HuH-7.5 (cell line): ENCODE data around the gene NPRL2.

Source experiments
- DNase-seq: peaks from one replicate; pipeline ENCODE4 v3.0.0; 2011; ENCODE audit warnings: low spot score

Gene NPRL2

DNA sequence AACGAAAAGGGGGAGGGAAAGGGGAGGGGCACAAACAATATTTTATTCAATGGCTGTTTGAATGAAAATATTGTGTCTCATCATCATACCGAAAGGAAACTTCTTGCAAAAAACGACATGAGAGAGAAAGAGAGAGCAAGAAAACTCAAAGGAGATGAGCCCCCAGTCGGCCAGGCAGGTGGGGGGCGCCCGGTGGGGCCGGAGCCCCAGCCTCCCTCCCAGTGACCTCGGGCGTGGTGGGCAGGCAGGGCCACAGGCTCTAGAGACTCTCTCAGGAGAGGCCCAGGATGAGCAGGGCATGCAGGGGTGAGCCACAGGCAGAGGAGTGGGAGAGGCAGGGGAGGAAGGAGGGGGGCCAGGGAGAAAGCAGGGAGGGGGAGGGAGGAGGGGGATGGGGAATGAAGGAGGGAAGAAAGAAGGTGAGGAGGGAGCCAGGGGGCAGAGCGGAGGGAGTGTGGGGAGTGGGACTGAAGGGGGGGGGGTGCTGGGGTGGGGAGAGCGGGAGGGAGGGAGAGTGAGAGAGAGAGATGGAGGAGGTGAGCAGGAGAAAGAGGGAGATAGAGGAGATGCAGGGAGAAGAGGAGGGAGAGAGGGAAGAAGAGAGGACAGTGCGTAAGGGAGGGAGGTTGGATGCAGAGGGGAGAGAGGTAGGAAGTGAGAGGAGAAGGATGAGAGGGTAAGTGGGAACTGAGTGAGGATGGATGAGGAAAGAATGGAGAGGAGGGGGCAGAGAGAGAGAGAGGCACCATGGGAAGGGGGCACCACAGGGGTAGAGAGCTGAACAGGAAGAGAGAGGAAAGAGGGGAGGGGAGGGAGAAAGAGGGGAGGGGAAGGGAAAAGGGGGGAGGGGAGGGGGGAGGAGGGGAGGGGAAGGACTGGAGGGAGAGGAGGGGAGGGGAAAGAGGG, 22.8 kb upstream of the NPRL2 start:
- DNase-seq = no peak

DNA sequence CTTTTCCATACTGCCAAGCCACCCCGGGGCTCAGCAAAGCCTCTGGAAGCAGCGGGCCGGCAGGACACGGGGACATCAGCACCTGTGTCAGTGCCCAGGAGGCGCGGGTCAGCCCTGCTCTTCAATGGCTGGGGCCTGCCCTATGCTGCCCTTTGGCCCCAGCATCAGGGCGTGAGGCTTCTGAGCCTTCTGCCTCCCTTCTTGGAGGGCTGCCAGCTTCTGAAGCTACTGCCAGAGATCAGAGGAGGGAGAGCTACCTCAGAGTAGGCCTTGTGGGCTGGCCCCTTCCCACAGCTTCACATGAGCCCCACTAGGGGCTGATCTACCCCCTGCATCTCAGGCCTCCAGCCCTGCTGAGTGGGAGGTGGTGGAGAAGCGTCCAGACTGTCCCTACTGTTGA, 21.8 kb upstream of the NPRL2 start:
- peak; percentile 45 for DNase-seq

GRCh38 chr3:50371133-50371685, 20.6 kb upstream of the NPRL2 start:
- DNase-seq = no peak

DNA sequence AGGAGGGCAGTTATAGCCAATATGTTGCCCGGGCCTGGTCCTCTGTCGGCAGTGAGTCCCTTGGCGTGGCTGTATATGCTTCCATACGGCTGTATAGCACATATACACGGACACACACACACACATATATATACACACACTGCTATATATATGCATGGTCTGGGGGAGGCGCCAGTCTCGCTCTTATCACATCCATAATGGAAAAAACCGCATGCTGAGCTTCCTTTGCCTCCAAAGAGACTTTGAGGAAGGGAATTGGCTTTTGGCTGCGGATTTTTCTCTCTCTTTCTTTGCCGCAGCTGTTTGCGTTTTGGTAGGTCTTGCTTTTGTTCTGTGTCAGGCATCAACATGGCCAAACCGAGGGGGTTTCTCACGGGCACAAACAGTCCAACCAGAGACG, 20.0 kb upstream of the NPRL2 start:
- DNase-seq = no peak

GRCh38 chr3:50369012-50369670, 18.6 kb upstream of the NPRL2 start:
- DNase-seq = no peak

DNA sequence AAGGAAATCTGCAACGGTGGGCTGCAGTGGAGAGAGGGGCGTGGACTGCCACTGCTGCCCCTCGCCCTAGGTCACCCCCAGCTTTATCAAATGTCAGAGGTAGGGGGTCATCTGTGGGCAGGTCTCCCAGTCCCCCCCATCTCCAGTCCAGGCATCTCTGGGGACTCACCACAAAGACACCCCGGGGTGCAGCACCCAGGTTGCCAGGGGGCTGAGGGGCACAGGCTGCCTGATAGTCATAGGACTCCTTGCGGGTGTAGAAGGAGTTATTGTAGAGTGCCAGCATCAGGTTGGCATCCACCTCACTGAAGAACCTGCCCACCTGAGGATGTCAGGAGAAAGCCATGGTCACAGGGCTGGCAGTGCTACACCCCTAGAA, 15.3 kb upstream of the NPRL2 start:
- no peak for DNase-seq

DNA sequence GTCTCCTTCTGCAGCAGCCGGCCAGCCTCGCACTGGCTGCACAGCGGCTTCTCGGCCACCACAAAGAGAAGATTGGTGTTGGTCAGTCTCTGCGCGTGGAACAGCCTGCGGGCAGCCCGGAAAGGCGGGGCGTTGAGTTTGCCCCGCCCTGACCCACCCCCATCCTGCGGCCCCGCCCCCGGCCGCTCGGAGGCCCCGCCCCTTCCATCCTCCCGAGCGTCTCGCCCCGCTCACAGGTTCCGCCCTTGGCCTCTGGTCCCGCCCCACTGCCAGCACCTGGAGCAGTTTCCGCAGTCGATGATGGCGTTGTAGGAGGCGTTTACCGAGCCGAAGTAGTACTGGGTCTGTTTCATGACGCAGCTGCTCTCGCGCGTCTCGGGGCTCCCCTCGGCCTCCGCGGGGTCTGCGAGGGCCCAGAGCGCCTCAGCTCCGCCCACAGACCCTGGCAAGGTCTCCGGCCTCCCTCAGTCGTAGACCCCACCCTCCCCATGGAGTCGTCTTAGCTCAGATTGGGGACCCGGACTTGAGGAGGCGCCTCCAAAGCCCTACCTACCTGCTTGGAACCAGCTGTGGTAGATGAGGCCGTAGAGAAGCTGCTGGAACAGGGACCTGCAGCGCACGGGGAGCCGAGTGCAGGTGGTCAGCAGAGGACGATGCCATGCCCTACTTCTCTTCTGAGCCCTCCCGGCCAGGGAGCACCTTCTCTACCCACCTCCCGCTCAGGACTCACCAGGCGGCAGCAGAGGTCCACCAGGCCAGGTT, 14.7 kb upstream of the NPRL2 start:
- DNase-seq = peak; percentile 81

DNA sequence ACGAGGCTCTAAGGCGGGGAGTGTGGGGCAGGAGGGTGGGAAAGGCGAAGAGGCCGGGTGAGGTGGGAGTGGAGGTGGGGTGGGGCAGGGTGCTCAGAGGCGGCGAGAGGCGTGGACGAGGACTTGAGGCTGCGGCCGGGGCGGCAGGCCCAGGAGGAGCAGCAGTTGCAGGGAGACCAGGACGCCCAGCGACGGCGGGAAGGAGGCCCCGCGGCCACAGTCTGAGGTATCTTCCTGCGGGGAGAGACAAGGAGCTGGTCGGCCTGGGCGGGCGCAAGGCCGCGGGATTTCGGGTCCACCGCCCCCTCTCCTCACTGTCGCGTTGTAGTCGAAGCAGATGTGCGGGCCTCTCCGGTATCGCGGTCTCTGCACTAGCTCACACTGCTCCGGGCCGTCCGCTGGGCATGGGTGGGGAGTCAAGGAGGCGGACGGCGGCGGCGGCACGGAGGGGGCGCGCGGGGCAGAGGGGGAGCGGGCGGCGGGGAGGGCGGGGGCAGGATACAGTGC, 14.1 kb upstream of the NPRL2 start:
- no peak for DNase-seq

DNA sequence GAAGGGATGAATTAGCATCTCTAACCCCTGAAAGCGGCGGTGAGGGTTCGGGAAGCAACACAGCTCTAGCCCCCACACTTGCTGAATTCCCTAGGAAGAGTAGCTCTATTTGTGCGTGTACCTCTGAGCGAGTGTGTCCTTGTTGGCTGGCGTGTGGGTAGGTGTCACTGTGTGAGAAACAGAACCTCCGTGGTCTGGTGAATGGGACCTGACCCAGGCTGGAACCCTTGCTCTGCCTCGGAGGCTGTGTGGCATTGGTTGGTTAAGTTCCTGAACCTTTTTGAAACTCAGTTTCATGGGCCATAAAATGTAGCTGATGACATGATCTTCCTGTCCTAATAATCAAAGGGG, 9.2 kb upstream of the NPRL2 start:
- DNase-seq = no peak

DNA sequence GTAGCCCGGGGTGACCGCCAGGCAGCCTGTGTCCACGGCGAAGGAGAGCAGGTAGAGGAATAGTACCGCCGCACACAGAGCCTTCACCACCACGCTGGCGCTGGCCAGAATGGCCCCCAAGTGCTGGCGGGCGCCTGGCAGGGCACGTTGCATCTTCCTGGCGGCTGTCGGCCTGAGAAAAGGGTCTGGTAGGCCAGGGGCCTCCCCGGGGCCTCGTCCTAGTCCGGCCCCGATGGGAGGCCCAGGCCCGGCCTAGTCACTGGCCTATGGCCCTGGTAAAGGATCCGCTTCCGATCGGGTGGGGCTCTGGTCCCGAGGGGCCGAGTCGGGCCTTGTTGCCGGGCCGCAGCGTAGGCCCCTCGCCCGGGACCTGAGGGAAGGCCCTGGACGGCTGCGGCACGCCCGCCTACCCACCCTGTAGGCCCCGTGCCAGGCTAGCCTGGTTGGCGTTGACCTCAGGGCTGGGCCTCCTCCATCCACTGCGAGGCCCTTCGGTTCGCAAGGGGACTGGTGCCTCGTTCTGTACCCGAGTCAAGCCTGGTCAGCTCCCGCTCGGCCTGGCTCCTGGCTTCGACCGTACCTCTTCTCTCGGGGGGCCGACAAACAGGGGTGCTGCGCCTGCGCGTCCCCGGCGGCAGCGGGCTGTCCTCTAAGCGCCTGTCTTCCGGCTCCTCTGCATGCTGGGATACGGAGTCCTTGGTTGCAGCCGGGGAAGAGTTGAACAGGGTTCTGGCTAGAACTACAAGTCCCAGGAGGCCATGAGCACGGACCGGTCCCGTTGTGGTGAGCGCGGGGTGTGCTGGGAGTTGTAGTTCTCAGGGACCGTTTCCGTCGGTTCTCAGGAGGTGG, 8.6 kb upstream of the NPRL2 start, which contains the start of gene TMEM115:
Gene TMEM115, minus strand, starts transcription at position 611 of the 849 bp plus-strand sequence. Its CDS starts 458 bp downstream, at position 153.
- DNase-seq = peak; percentile 95

- no peak for DNase-seq
Measured at GRCh38 chr3:50358355-50358910, 7.9 kb upstream of the NPRL2 start.

GRCh38 chr3:50357481-50357880, 6.9 kb upstream of the NPRL2 start:
- no peak for DNase-seq

GRCh38 chr3:50356553-50356952, 6.0 kb upstream of the NPRL2 start:
- no peak for DNase-seq

GRCh38 chr3:50355829-50356552, 5.4 kb upstream of the NPRL2 start:
- no peak for DNase-seq

DNA sequence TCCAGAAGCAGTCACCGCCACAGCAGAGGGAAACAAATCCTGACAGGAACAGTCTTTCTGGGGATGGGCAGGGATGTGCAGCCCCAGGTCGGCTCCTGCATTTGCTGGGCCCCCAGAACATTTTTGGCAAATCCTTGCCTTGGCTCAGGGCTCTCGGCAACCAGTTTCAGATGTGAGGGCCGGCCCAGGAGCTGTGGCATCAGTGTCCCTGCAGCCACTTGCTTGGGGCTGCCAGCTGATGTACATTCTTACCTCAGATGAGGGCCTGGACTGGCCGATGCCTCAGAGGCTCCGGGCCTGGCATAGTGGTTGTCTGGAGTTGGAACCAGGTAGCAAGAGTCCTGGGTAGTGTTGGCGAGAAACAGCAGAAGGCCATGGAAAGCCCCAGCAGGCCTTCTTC, 4.3 kb upstream of the NPRL2 start:
- no peak for DNase-seq

DNA sequence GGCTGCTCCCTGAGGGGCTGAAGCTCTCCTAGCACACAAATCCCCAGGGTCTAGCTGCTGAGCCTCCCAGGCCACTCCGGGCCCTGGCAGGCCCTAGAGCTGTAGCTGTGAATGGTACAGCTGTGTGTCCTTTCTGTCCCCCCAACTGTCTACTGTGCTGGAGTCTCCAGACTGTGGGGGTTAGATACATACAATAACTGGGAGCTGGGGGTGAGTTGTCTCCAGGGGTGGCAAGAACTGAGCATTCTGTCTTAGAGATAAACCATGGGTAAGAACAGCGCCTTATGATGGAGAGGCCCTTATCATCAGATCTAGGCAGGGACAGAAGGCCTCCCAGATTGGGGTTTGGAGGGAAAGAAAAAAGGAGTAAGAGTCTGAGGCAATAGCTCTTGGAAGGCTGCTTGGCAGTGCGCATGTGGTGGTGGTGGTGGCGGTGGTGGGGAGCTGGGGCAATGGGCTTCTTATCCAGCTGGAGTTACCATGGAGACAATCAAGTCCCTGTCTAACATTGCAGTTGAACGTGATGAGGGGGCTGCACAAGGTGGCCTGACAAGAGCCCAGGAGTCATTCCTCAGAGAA, 3.7 kb upstream of the NPRL2 start:
- no peak for DNase-seq

DNA sequence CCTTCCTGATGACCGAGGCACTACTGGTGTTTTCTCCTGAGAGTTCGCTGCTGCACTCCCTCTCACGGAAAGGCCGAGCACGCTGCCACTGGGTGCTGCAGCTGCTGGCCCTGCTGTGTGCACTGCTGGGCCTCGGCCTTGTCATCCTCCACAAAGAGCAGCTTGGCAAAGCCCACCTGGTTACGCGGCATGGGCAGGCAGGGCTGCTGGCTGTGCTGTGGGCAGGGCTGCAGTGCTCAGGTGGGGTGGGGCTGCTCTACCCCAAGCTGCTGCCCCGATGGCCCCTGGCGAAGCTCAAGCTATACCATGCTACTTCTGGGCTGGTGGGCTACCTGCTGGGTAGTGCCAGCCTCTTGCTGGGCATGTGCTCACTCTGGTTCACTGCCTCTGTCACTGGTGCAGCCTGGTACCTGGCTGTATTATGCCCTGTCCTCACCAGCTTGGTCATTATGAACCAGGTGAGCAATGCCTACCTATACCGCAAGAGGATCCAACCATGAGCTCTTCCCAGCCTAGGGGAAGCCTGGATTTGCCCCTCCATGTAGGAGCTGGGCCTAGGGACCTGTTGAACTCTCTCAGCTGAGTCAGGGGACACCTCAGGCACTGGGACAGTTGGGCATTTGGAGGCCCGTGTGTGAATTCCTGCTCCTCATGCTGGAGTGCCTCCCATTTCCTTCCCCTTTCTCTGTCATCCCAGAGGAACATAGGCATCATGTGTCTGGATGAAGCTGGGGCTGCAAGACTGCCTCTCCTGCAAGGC, 2.9 kb upstream of the NPRL2 start:
- no peak for DNase-seq

DNA sequence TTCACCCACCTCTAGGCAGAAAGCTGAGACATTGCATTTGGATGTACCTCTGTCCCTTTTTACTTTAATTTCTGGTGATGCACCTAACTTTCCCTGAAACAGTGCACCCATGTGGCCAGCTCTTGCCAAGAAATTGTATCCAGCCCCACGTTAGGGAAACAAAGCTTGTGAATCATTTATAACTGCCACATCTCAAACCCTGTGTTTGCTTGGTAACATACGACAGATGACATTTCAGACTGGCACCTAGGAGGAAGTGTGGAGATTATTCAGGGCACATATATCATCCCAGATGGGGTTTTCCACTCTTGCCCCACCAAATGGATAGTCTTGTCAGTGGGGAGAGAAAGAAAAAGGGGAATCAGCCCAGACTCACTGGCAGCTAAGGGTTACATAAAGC, 2.2 kb upstream of the NPRL2 start:
- no peak for DNase-seq

- DNase-seq = no peak
Measured at GRCh38 chr3:50351323-50351697, 735 bp upstream of the NPRL2 start.
